ENCODE measurements around the gene PIEZO1.

PIEZO1 gene

GRCh38 chr16:88732172-88732960 lies 52.7 kb downstream of the PIEZO1 start:
- no peak for DNase-seq

DNA sequence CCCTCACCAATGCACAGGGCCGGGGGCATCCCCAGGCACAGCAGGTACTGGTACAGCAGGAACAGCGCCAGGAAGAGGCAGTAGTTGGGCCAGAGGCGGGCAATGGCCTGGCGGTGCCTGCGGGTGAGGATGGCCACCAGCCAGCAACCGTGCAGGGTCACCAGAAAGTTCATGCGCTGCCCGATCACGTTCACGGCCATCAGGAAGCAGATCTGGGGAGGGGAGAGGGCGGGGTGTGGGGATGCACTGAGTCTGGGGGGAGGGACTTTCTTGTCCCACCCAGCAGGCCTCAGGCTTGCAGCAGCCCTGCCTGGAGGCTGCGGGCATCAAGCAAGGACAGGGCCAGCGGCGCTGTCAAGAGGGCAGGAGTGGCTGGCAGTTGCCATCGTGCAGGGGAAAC lies 53.3 kb downstream of the PIEZO1 start:
- DNase-seq, result no peak

DNA sequence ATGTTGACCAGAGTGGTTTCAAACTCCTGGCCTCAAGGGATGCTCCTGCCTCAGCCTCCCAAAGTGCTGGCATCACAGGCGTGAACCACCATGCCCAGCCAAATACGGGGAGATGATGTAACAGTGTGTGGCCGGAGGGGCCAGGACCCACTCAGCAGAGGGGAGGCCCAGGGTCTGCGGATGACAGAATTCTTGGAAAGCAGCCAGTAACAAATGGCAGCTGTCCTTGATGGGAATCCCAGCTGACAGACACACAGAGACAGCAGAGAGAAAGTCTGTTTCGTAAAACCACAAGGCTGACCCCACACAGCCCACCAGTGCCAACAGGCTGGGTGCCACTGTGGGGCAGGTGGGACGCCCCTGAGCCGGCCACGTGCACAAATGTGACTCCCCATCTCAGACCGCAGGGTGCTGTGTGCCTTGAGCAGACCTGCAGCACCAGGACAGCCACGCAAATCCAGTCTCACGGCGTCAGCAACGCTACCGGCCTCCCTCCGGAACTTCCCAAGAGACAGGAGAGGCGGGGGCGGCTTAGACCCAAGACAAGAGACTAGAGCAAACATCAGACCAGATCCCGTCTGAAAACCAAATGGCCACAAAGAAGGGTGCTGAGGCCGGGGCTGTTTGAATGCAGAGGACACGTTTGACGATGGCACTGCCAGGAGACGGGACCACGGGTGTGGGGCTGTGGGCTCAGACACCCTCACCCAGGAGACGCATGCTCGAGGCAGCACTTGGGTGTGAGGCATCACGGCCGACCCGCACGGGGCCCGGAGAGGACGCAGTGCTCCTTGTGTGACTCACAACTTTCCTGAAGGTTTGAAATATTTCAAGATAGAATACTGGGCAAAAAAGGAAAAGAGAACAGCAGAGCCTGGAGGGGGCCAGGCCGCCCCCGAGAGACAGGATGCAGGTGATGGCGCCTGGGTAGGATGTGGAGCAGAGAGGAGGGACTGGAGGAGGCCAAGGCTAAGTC lies 54.1 kb downstream of the PIEZO1 start:
- DNase-seq, result no peak

DNA sequence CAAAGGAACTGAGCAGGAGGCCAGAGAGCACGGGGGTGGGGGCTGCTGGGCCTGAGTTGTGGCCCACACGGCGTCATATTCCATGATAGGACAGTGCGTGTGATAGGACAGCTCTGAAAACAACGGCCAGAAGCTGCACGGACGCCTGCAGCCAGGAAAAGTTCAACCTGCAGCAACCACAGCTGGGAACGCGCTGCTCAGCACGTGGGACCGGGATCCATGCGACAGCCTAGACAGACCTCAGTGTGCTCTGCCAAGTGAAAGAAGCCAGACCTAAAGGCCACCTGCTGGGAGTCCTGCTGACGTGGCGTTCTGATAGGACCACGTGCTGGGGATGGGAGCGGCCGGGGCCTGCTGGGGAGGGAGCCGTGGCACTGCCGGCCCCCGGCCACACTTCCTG lies 57.1 kb downstream of the PIEZO1 start:
- no peak for DNase-seq

- DNase-seq, result no peak
Observed at GRCh38 chr16:88726981-88727380, 58.0 kb downstream of the PIEZO1 start.

- DNase-seq, result no peak
Observed at GRCh38 chr16:88726408-88726749, 58.6 kb downstream of the PIEZO1 start.

- DNase-seq, result no peak
Observed at GRCh38 chr16:88725609-88726407, 59.2 kb downstream of the PIEZO1 start.

DNA sequence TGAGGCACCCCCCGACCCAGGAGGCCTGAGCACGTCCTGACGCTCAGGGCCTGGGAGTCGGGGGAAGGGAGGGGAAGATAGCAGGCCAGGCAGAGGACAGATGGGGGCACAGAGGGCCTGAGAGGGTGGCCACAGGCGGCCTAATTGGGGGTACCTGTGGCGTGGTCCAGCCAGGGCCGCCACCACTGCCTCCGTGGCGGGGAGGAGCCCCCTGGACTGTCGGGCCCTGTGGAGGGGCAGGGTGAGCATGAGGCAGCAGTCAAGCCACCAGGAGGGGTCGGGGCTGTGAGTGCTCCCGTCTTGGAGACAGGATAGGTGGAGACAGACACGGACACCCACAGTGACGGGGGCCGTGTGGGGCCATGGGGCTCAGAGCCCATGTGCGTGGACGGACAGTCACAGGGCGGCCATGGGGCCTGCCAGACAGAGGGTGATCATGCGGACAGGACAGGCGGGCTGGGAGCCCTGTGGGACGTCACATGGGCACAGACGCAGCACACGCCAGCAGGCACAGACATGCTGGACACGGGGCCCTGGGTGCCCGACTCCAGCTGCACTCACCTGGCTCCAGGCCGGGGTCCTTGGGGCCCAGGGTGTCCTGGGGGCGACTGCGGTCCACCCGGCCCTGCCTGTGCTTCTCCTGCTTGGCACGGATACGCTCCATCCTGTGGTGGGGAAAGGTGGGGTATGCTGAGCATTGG lies 60.0 kb downstream of the PIEZO1 start:
- no peak for DNase-seq

DNA sequence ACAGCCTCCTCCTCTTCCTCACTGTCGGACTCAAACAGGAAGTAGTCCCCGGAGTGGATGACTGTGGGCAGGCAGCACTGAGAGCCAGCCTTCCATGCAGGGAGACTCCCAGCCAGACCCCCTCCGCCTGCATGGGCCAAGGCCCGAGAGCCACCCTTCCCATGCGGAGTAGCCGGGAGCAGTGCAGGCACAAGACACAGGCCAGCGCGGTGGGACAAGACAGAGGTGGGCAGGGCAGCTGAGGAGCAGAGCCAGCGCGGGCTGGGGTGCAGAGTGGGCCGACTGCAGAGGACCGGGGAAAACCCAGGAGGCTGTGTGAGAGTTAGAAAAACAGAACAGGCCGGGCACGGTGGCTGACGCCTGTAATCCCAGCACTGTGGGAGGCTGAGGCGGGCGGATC lies 61.1 kb downstream of the PIEZO1 start:
- no peak for DNase-seq

DNA sequence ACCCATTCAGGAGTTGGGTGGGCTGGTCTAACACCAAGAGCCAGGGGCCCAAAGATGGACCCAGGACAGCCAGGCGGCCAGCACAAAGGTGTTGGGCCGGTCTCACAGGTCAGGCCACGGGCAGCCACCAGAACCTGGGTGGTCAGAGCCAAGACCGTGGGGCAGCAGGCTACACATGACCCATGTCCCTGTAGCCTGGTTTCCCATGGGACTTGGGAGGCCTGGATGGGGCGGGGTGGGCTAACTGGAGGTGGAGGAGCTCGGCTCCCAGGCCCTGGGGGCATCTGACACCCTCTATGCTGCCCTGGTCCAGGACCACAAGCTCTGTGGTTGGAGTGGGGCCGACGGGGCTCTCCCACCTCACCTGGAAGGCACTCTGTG lies 61.5 kb downstream of the PIEZO1 start:
- DNase-seq, result no peak

DNA sequence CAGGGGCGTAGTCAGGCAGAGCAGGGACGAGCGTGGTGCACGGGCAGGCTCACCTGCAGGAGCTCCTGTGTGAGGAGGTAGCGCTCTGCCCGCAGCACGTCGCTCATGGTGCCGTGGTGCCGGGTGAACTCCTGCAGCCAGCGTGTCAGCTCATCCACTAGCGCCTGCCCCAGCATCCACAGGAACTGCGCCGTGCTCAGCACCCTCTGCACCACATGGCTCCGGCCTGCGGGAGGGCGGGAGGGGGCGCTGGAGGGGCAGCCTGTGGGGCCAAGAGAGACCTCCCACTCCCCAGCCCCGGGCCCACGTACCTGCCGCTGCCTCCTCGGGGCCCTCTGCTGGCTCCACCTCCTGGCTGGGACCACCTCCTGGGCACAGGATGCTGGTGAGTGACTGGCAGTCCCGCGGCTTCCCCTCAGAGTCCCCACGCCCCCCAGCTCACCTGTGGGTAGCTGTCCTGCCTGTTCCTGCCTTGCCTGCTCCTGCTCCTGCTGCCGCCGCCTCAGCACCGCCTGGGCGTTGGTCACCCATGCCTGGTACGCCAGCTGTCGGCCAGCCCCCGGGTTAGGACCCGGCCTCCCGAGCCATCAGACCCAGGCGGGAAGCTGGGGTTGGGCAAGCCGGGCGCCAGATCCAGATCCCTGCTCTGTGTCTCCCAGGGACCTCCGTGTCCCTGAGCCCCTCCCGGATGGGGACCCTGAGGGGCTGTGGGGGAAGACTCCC lies 62.1 kb downstream of the PIEZO1 start:
- DNase-seq, result no peak

DNA sequence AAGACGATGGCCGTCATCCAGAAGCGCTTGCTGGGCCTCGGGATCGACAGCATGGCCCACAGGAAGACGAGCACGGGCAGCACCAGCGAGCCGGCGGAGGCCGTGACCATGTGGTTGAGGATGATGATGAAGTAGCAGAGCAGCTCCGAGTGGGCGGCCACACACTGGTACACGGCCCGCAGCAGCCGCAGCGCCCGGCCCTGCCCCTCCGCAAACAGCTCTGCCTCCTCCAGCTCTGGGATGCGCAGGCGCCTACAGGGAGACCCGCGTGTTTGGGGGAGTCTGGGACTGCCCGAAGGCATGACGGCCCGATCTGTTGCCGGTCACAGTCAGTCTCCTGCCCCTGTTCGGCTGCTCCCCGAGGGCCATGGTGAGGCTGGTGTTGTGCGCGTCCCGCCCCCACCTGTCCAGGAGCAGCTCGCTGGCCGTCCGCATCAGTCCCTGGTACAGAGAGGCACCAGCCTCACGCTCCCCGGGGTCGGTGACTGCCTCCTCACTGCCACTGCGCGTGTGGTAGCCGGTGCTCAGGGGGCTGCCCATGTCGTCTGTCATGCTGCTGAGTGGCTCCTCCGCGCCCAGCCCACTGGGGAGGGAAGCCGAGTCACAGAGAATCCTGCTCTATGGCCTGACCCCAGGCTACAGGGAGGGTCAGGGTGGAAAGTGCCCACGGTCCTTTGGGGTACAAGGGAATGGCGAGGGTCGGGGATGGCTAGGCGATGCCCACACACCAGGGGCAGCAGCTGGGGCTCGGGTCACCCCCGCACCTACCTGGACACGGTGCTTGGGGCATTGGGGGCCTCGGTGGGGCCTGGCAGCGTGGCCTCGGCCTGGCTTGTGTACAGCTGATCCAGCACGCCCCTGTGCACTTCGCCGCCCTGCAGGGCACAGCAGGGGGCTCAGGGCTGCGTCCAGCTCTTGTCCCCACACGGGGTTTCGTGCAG lies 62.9 kb downstream of the PIEZO1 start:
- DNase-seq, result no peak

- no peak for DNase-seq
Observed at GRCh38 chr16:88721236-88721635, 63.8 kb downstream of the PIEZO1 start.

DNA sequence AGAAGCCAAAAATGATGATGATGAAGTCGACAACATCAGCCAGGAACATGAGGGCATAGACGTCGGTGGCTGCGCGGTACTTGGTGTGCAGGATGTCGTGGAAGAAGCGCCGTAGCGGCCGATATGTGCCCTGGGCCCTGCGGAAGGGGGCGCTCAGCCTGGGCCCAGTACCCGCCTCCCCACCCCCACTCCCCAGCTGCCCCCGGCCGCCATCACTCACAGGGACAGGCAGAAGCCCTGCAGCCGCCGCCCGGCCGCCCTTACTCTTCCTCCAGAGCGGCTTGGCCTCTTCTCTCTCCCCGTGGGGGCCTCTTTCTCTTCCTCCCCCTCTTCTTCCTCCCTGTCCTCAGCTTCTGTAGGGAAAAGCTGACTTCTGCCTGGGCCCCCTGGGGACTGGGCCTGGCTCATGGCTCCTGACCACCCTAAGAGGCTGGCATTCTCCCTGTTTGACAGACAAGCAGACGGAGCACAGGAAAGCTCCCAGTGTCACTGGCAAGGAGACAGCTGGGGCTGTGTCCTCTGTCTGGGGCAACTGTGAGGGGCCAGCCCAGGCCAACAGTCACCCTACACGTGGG lies 64.5 kb downstream of the PIEZO1 start:
- no peak for DNase-seq

GRCh38 chr16:88719933-88720296 lies 65.1 kb downstream of the PIEZO1 start:
- DNase-seq, result no peak

DNA sequence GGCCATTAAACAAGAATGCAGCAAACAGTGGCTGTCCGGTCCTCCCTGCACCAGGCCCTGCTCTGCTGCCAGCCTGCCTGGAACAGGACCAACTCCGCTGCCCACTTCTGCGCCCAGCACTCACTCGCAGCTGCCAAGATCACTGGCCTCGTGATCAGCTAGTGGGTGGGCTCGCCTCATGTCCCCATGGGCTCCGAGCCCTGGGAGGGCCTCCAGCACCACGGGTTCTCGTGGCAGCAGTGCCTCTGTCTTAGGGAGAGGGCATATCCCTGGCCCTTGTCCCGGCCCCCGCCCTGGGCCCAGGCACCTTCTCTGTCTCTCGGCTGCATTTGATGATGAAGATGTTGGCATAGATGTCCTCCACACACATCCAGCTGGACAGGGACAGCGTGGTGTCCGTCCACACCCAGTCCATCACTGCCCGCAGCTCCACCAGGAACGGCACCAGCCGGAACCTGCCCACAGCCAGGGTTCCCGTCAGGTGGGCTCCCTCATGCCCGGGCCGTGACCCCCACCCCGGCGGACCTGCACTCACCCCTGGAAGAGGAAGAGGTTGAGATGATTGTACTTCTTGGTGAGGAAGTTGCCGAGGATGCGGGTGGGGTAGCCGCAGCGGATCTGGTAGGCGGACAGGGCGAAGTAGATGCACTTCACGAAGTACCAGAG lies 65.6 kb downstream of the PIEZO1 start:
- no peak for DNase-seq

DNA sequence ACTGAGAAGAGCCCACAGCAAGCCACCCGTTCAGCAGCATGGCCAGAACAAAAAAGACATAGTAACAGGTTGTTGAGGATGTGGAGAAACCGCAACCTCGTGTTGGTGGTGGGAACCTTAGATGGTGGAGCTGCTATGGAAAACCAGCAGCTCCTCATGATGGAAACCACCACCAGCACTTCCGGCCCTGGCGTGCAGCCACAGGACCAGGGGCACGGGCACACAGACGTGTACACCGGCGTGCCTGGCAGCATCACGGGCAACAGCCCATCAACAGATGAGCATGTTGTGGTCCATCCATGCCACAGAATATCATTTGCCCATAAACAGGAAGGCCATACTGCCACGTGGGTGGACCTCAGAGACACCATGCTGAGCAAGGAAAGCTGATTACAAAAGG lies 66.8 kb downstream of the PIEZO1 start:
- no peak for DNase-seq

- no peak for DNase-seq
Observed at GRCh38 chr16:88716601-88717001, 68.4 kb downstream of the PIEZO1 start.

GRCh38 chr16:88716201-88716600 lies 68.8 kb downstream of the PIEZO1 start:
- DNase-seq, result no peak
